HEK293 (cell line): ENCODE data around the gene KCNMA1.
A peak's percentile ranks its signal among the peaks of the same experiment; 100 is the strongest.

Experiments
- KLF1 ChIP-seq: fragments of 450-650 bp; formaldehyde crosslinking; IDR thresholded peaks from 2 replicates; pipeline ENCODE4 v1.5.1; 2016; ENCODE audit warnings: missing biosample characterization, missing genetic modification characterization
- KLF10 ChIP-seq: fragments of 450-650 bp; IDR thresholded peaks from 2 replicates; pipeline ENCODE4 v1.5.1; 2018; ENCODE audit warnings: missing biosample characterization, mild to moderate bottlenecking, missing genetic modification characterization
- MYNN ChIP-seq: fragments of 450-650 bp; formaldehyde crosslinking; IDR thresholded peaks from 2 replicates; pipeline ENCODE4 v1.5.1; 2016; ENCODE audit warnings: missing biosample characterization, missing genetic modification characterization, borderline replicate concordance
- MZF1 ChIP-seq: fragments of 450-650 bp; formaldehyde crosslinking; IDR thresholded peaks from 2 replicates; pipeline ENCODE4 v1.5.1; 2017; ENCODE audit warnings: missing biosample characterization, missing genetic modification characterization, borderline replicate concordance
- TCF7L2 ChIP-seq: IDR thresholded peaks from 2 replicates; pipeline ENCODE4 v1.6.1; 2011; ENCODE audit warnings: low read depth, mild to moderate bottlenecking, inconsistent platforms, low read length, moderate library complexity, borderline replicate concordance
- ZBTB17 ChIP-seq: fragments of 450-650 bp; formaldehyde crosslinking; IDR thresholded peaks from 2 replicates; pipeline ENCODE4 v1.5.1; 2016; ENCODE audit warnings: missing biosample characterization, missing genetic modification characterization
- ZFP37 ChIP-seq: fragments of 450-650 bp; formaldehyde crosslinking; IDR thresholded peaks from 2 replicates; pipeline ENCODE4 v1.5.1; 2016; ENCODE audit warnings: missing biosample characterization, missing genetic modification characterization
- ZNF140 ChIP-seq: fragments of 450-650 bp; formaldehyde crosslinking; IDR thresholded peaks from 2 replicates; pipeline ENCODE4 v1.5.1; 2016; ENCODE audit warnings: missing biosample characterization, missing genetic modification characterization
- ZNF223 ChIP-seq: fragments of 450-650 bp; formaldehyde crosslinking; IDR thresholded peaks from 2 replicates; pipeline ENCODE4 v1.5.1; 2016; ENCODE audit warnings: missing biosample characterization, missing genetic modification characterization
- ZNF274 ChIP-seq, 2 experiments: fragments of 200-500 bp in 1 of 2; fragments of 450-650 bp in 1 of 2; sonication (Bioruptor generic) in 1 of 2; formaldehyde crosslinking in 1 of 2; IDR thresholded peaks; 2 replicates each; pipeline versions ENCODE4 v1.5.1 to v1.6.1; 2014 to 2016; ENCODE audit warnings: borderline replicate concordance in 1 of 2, inconsistent platforms in 1 of 2, low read length in 1 of 2, missing biosample characterization in 1 of 2, missing genetic modification characterization in 1 of 2
- ZNF292 ChIP-seq: fragments of 450-650 bp; formaldehyde crosslinking; IDR thresholded peaks from 2 replicates; pipeline ENCODE4 v1.5.1; 2016; ENCODE audit warnings: low read depth, missing biosample characterization, missing genetic modification characterization, borderline replicate concordance
- ZNF302 ChIP-seq: fragments of 450-650 bp; formaldehyde crosslinking; IDR thresholded peaks from 2 replicates; pipeline ENCODE4 v1.5.1; 2016; ENCODE audit warnings: missing biosample characterization, missing genetic modification characterization, low read depth
- ZNF324 ChIP-seq: fragments of 450-650 bp; formaldehyde crosslinking; IDR thresholded peaks from 2 replicates; pipeline ENCODE4 v1.5.1; 2016; ENCODE audit warnings: missing biosample characterization, missing genetic modification characterization
- ZNF416 ChIP-seq: fragments of 450-650 bp; formaldehyde crosslinking; IDR thresholded peaks from 2 replicates; pipeline ENCODE4 v1.5.1; 2016; ENCODE audit warnings: missing biosample characterization, missing genetic modification characterization
- ZNF473 ChIP-seq: fragments of 450-650 bp; formaldehyde crosslinking; IDR thresholded peaks from 2 replicates; pipeline ENCODE4 v1.5.1; 2017; ENCODE audit warnings: missing biosample characterization, missing genetic modification characterization
- ZNF518A ChIP-seq: fragments of 450-650 bp; formaldehyde crosslinking; conservative IDR thresholded peaks from 2 replicates; pipeline ENCODE4 v1.5.1; 2016; ENCODE audit warnings: low read depth, missing biosample characterization, missing genetic modification characterization
- ZNF544 ChIP-seq: fragments of 450-650 bp; formaldehyde crosslinking; IDR thresholded peaks from 2 replicates; pipeline ENCODE4 v1.5.0; 2017; ENCODE audit warnings: missing biosample characterization, missing genetic modification characterization
- ZNF677 ChIP-seq: fragments of 450-650 bp; IDR thresholded peaks from 2 replicates; pipeline ENCODE4 v1.5.0; 2018; ENCODE audit warnings: missing biosample characterization, mild to moderate bottlenecking, missing genetic modification characterization, moderate library complexity
- ZNF747 ChIP-seq: fragments of 450-650 bp; formaldehyde crosslinking; IDR thresholded peaks from 2 replicates; pipeline ENCODE4 v1.5.1; 2016; ENCODE audit warnings: missing biosample characterization, missing genetic modification characterization
- ZXDB ChIP-seq: fragments of 450-650 bp; formaldehyde crosslinking; IDR thresholded peaks from 2 replicates; pipeline ENCODE4 v1.5.1; 2016; ENCODE audit warnings: missing biosample characterization, missing genetic modification characterization
- TF ChIP-seq, protein P1 (sequence below): fragments of 450-650 bp; formaldehyde crosslinking; IDR thresholded peaks from 2 replicates; pipeline ENCODE4 v1.5.1; 2016; ENCODE audit warnings: missing biosample characterization, missing genetic modification characterization
- TF ChIP-seq, protein P2 (sequence below): fragments of 450-650 bp; formaldehyde crosslinking; conservative IDR thresholded peaks from 2 replicates; pipeline ENCODE4 v1.5.1; 2016; ENCODE audit warnings: low read depth, missing biosample characterization, missing genetic modification characterization
- TF ChIP-seq, protein P3 (sequence below): fragments of 450-650 bp; formaldehyde crosslinking; IDR thresholded peaks from 2 replicates; pipeline ENCODE4 v1.5.1; 2016; ENCODE audit warnings: missing biosample characterization, missing genetic modification characterization
- TF ChIP-seq, protein P4 (sequence below): fragments of 450-650 bp; formaldehyde crosslinking; IDR thresholded peaks from 2 replicates; pipeline ENCODE4 v1.5.1; 2017; ENCODE audit warnings: missing biosample characterization, mild to moderate bottlenecking, missing genetic modification characterization, moderate library complexity
- TF ChIP-seq, protein P5 (sequence below): fragments of 450-650 bp; formaldehyde crosslinking; IDR thresholded peaks from 2 replicates; pipeline ENCODE4 v1.5.1; 2016; ENCODE audit warnings: missing biosample characterization, missing genetic modification characterization

KCNMA1 gene

DNA sequence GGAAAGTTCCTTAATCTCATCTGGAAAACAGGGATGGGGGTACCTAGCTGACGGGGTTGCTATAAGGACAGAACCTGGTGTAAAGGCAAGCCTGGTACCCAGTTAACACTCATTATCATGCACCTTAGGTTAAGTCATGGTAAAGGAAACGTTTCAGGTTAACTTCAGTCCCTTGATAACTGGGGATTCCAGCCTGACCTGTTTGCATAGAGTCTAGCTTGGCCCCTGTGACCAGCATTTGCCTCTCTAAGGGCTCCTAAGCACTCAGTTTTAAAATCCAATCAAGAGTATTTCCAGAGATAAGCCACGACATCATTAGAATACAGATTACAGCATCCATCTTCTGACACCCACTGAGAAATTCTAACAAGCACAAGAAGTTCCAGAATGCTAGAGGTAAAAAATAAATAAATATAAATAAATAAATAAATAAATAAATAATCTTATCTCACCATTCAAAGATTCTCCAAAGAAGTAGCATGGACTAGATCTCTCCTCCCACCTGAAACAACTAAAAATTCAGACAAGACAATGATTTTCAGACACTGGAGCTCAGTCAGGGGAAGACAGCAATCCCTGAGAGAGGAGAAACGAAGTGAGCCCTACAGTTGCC is 184.6 kb downstream of the KCNMA1 start (continued):
- TF ChIP-seq MYNN (tag by site-specific recombination) (peak; percentile 27; the same call in 1 of the 2 replicates), KLF10 (tag by site-specific recombination) (no peak), ZNF223 (tag by site-specific recombination) (peak; percentile 59; the same call in 1 of the 2 replicates), ZFP37 (tag by site-specific recombination) (0 out of 2 replicates have a peak, but pooled peaks have one; percentile 36), ZNF544 (tag by site-specific recombination) (no peak), ZNF416 (no peak), ZNF473 (tag by site-specific recombination) (no peak), ZNF274 (IDR thresholded peaks at IDR 0.05; ENCODE audit: low read length) (no peak), ZNF274 (tag by site-specific recombination; IDR thresholded peaks at IDR 0.05; ENCODE audit: borderline replicate concordance) (no peak), MZF1 (tag by site-specific recombination) (peak; percentile 48; the same call in 1 of the 2 replicates), ZBTB17 (tag by site-specific recombination) (no peak), ZNF302 (tag by site-specific recombination) (no peak), ZNF747 (no peak), TCF7L2 (no peak), KLF1 (tag by site-specific recombination) (no peak), ZNF518A (tag by site-specific recombination) (peak; percentile 94), ZNF324 (tag by site-specific recombination) (no peak), ZXDB (tag by site-specific recombination) (peak; percentile 78), ZNF292 (tag by site-specific recombination) (peak; percentile 87; the same call in 1 of the 2 replicates), ZNF140 (peak; percentile 91), ZNF677 (tag by site-specific recombination) (no peak)
- TF ChIP-seq, protein P1, sequence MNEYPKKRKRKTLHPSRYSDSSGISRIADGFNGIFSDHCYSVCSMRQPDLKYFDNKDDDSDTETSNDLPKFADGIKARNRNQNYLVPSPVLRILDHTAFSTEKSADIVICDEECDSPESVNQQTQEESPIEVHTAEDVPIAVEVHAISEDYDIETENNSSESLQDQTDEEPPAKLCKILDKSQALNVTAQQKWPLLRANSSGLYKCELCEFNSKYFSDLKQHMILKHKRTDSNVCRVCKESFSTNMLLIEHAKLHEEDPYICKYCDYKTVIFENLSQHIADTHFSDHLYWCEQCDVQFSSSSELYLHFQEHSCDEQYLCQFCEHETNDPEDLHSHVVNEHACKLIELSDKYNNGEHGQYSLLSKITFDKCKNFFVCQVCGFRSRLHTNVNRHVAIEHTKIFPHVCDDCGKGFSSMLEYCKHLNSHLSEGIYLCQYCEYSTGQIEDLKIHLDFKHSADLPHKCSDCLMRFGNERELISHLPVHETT = 0 out of 2 replicates have a peak, but pooled peaks have one; percentile 60
- TF ChIP-seq, protein P2, sequence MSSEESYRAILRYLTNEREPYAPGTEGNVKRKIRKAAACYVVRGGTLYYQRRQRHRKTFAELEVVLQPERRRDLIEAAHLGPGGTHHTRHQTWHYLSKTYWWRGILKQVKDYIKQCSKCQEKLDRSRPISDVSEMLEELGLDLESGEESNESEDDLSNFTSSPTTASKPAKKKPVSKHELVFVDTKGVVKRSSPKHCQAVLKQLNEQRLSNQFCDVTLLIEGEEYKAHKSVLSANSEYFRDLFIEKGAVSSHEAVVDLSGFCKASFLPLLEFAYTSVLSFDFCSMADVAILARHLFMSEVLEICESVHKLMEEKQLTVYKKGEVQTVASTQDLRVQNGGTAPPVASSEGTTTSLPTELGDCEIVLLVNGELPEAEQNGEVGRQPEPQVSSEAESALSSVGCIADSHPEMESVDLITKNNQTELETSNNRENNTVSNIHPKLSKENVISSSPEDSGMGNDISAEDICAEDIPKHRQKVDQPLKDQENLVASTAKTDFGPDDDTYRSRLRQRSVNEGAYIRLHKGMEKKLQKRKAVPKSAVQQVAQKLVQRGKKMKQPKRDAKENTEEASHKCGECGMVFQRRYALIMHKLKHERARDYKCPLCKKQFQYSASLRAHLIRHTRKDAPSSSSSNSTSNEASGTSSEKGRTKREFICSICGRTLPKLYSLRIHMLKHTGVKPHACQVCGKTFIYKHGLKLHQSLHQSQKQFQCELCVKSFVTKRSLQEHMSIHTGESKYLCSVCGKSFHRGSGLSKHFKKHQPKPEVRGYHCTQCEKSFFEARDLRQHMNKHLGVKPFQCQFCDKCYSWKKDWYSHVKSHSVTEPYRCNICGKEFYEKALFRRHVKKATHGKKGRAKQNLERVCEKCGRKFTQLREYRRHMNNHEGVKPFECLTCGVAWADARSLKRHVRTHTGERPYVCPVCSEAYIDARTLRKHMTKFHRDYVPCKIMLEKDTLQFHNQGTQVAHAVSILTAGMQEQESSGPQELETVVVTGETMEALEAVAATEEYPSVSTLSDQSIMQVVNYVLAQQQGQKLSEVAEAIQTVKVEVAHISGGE = peak; percentile 83
- TF ChIP-seq, protein P3, sequence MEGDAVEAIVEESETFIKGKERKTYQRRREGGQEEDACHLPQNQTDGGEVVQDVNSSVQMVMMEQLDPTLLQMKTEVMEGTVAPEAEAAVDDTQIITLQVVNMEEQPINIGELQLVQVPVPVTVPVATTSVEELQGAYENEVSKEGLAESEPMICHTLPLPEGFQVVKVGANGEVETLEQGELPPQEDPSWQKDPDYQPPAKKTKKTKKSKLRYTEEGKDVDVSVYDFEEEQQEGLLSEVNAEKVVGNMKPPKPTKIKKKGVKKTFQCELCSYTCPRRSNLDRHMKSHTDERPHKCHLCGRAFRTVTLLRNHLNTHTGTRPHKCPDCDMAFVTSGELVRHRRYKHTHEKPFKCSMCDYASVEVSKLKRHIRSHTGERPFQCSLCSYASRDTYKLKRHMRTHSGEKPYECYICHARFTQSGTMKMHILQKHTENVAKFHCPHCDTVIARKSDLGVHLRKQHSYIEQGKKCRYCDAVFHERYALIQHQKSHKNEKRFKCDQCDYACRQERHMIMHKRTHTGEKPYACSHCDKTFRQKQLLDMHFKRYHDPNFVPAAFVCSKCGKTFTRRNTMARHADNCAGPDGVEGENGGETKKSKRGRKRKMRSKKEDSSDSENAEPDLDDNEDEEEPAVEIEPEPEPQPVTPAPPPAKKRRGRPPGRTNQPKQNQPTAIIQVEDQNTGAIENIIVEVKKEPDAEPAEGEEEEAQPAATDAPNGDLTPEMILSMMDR (tag by site-specific recombination) = no peak
- TF ChIP-seq, protein P4, sequence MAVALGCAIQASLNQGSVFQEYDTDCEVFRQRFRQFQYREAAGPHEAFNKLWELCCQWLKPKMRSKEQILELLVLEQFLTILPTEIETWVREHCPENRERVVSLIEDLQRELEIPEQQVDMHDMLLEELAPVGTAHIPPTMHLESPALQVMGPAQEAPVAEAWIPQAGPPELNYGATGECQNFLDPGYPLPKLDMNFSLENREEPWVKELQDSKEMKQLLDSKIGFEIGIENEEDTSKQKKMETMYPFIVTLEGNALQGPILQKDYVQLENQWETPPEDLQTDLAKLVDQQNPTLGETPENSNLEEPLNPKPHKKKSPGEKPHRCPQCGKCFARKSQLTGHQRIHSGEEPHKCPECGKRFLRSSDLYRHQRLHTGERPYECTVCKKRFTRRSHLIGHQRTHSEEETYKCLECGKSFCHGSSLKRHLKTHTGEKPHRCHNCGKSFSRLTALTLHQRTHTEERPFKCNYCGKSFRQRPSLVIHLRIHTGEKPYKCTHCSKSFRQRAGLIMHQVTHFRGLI = no peak
- TF ChIP-seq, protein P5, sequence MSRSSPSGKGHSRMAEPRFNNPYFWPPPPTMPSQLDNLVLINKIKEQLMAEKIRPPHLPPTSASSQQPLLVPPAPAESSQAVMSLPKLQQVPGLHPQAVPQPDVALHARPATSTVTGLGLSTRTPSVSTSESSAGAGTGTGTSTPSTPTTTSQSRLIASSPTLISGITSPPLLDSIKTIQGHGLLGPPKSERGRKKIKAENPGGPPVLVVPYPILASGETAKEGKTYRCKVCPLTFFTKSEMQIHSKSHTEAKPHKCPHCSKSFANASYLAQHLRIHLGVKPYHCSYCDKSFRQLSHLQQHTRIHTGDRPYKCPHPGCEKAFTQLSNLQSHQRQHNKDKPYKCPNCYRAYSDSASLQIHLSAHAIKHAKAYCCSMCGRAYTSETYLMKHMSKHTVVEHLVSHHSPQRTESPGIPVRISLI (tag by site-specific recombination) = no peak
